Measurements from ENCODE around the gene RGL1.

RGL1 gene

GRCh38 chr1:183893561-183894289 lies 88.8 kb downstream of the RGL1 start:
- DNase-seq, result no peak

GRCh38 chr1:183894290-183894565 lies 89.3 kb downstream of the RGL1 start:
- DNase-seq, result no peak

- DNase-seq, result no peak
Measured at GRCh38 chr1:183896466-183897048, 91.6 kb downstream of the RGL1 start.

- no peak for DNase-seq
Measured at GRCh38 chr1:183898001-183898396, 93.1 kb downstream of the RGL1 start.

GRCh38 chr1:183898610-183899009 lies 93.7 kb downstream of the RGL1 start:
- DNase-seq, result no peak

GRCh38 chr1:183901748-183902330 lies 96.9 kb downstream of the RGL1 start:
- no peak for DNase-seq

- DNase-seq, result no peak
Measured at GRCh38 chr1:183903101-183903500, 98.2 kb downstream of the RGL1 start.

GRCh38 chr1:183905508-183906113 lies 100.7 kb downstream of the RGL1 start:
- no peak for DNase-seq

GRCh38 chr1:183907070-183907469 lies 102.2 kb downstream of the RGL1 start:
- no peak for DNase-seq

- DNase-seq, result no peak
Measured at GRCh38 chr1:183908079-183908478, 103.2 kb downstream of the RGL1 start.

GRCh38 chr1:183909672-183910071 lies 104.8 kb downstream of the RGL1 start:
- DNase-seq, result no peak

GRCh38 chr1:183910845-183911244 lies 105.9 kb downstream of the RGL1 start:
- no peak for DNase-seq

GRCh38 chr1:183911285-183911684 lies 106.4 kb downstream of the RGL1 start:
- no peak for DNase-seq

GRCh38 chr1:183912265-183912886 lies 107.5 kb downstream of the RGL1 start:
- no peak for DNase-seq

GRCh38 chr1:183913567-183913993 lies 108.7 kb downstream of the RGL1 start:
- DNase-seq, result no peak

- DNase-seq, result no peak
Measured at GRCh38 chr1:183914276-183914675, 109.4 kb downstream of the RGL1 start.

- no peak for DNase-seq
Measured at GRCh38 chr1:183914891-183915290, 110.0 kb downstream of the RGL1 start.

GRCh38 chr1:183915625-183916510 lies 110.9 kb downstream of the RGL1 start:
- peak; percentile 39 for DNase-seq

- DNase-seq, result no peak
Measured at GRCh38 chr1:183916574-183916973, 111.7 kb downstream of the RGL1 start.

GRCh38 chr1:183918589-183918988 lies 113.7 kb downstream of the RGL1 start:
- no peak for DNase-seq

- no peak for DNase-seq
Measured at GRCh38 chr1:183920651-183921050, 115.7 kb downstream of the RGL1 start.

GRCh38 chr1:183922197-183922596 lies 117.3 kb downstream of the RGL1 start:
- no peak for DNase-seq

- DNase-seq, result no peak
Measured at GRCh38 chr1:183925947-183926346, 121.0 kb downstream of the RGL1 start.

Measured in NK-92 treated with Interleukin-12 subunit alpha and Interleukin-12 subunit beta, amount 100 ng/mL, for 24 hours (cell line).